ENCODE data around the gene FNIP1. TPM values are rescaled to one million over a fixed set of nuclear protein-coding genes. Genes with fewer than 3 reads are reported as not detected.
A peak's percentile ranks its signal among the peaks of the same experiment; 100 is the strongest.

FNIP1 gene
- total and polyA plus RNA-seq, 8 donors: 3.2 to 86.1 (median 16.7) TPM

DNA sequence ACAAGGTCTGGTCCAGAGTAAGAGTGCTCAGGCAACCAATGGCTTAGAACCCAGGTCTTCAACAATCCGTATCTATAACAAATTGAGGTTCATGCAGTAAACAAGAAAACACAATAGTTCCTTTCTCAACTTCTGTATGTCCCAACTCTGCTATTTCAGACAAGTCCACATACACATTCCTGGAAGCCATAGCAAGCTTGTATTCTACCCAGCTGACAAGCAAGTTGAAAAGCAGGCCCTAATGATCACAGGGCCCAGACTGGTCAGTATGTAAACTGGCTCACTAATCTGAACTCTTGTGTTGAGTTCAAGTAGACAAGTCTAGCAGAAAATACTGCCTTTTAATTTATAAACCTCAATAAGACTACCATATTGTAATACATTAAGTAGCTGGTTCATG is 26.9 kb downstream of the FNIP1 start:
- Histone ChIP-seq H3K36me3 (peaks cover 0 to 2% (median under 1%) of the 10 kb centered on the region in 4 donors), H3K4me1 (peaks cover 15 to 88% (median 57%) of the 10 kb centered on the region in 4 donors), H3K27ac (peak overlapping the region in 1 of 5 donors; percentile 28), H3K9me3 (no peaks in the 10 kb centered on the region), H3K27me3 (no peaks in the 10 kb centered on the region), H3K4me3 (no peak overlapping the region)
- WGBS, 5 donors: 70 to 83% (median 76%) methylated on average over 1 of the region's 1 CpG
- no peak for DNase-seq
- TF ChIP-seq POLR2A (IDR thresholded peaks at IDR 0.05) (no peak), POLR2AphosphoS5 (IDR thresholded peaks at IDR 0.05) (no peak), EP300 (IDR thresholded peaks at IDR 0.05) (no peak)
- TF ChIP-seq, protein P1, sequence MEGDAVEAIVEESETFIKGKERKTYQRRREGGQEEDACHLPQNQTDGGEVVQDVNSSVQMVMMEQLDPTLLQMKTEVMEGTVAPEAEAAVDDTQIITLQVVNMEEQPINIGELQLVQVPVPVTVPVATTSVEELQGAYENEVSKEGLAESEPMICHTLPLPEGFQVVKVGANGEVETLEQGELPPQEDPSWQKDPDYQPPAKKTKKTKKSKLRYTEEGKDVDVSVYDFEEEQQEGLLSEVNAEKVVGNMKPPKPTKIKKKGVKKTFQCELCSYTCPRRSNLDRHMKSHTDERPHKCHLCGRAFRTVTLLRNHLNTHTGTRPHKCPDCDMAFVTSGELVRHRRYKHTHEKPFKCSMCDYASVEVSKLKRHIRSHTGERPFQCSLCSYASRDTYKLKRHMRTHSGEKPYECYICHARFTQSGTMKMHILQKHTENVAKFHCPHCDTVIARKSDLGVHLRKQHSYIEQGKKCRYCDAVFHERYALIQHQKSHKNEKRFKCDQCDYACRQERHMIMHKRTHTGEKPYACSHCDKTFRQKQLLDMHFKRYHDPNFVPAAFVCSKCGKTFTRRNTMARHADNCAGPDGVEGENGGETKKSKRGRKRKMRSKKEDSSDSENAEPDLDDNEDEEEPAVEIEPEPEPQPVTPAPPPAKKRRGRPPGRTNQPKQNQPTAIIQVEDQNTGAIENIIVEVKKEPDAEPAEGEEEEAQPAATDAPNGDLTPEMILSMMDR (IDR thresholded peaks at IDR 0.05): no peak
- intact Hi-C loops (cut with DNase I; ENCODE audit: low total_unique reads): no loop called here

DNA sequence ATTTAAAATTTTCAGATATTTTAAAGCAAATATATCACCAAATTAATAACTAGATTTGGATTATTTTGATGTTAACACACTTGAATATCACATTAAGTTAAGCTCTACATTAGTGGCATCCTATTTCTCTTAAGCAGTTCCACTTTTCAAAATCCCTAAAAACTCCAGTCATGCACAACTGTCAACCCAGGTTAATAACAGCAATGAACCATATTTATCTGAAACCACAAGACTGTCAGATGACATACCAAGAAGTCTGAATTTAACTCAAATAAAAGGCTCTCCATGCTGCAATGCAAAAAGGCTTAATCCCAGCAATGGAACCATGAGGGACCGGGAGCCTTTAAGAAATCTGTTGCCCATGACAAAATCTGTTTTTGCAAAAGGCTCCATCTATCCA is 27.5 kb downstream of the FNIP1 start:
- TF ChIP-seq EP300 (IDR thresholded peaks at IDR 0.05): no peak
- TF ChIP-seq POLR2AphosphoS5 (IDR thresholded peaks at IDR 0.05): no peak
- no peak overlapping the region for H3K4me3 ChIP-seq
- H3K9me3 ChIP-seq: no peaks in the 10 kb centered on the region
- intact Hi-C loops (cut with DNase I; ENCODE audit: low total_unique reads): no loop called here
- peaks cover 0 to 7% (median 5%) of the 10 kb centered on the region in 4 donors for H3K36me3 ChIP-seq
- H3K27me3 ChIP-seq: no peaks in the 10 kb centered on the region
- 86 to 100% (median 96%) methylated on average over 1 of the region's 1 CpG for WGBS, 5 donors
- H3K27ac ChIP-seq: no peak overlapping the region
- no peak for DNase-seq
- H3K4me1 ChIP-seq: peaks cover 15 to 83% (median 52%) of the 10 kb centered on the region in 4 donors

DNA sequence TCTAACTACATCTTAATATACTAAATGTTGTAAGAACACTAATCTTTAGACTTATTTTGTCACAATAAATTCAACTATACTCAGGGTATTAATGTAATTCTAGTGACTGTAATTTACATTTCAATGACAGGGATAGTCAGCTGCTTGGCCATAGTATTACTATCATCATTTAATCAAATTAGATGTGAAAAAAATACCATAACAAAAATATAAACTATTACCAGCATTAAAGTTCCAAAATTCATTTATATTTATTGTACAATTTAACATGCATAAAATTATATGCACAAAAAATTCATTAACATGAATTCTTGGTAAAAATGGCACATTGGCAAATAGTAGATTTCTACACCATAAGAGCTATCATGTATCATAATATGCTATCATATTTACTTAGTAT is 28.9 kb downstream of the FNIP1 start:
- peaks cover 6 to 68% (median 38%) of the 10 kb centered on the region in 4 donors for H3K4me1 ChIP-seq
- intact Hi-C loops (cut with DNase I; ENCODE audit: low total_unique reads): no loop called here

DNA sequence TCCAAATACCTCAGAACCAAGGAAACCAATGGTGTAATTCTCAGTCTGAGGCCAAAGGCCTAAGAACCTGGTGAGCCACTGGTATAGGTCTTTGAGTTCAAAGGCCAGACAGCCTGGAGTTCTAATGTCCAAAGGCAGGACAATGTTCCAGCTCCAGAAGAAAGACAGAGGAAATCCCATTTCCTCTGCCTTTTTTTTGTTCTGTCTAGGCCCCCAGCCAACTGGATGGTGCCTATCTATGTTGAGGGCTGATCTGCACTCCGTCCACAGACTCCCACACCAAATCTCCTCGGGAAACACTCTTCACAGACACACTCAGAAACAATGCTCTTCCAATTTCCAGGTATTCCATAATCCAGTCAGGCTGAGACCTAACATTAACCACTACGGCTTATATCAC is 30.1 kb downstream of the FNIP1 start:
- 73 to 87% (median 84%) methylated on average over 3 of the region's 3 CpGs for WGBS, 5 donors
- DNase-seq: no peak
- no peaks in the 10 kb centered on the region for H3K27me3 ChIP-seq

More for the DNA sequence above, 28.9 kb downstream of the FNIP1 start:
- Histone ChIP-seq H3K4me3 (no peak overlapping the region), H3K27ac (no peak overlapping the region), H3K9me3 (peaks cover 0 to 4% (median 0%) of the 10 kb centered on the region in 4 donors), H3K27me3 (no peaks in the 10 kb centered on the region), H3K36me3 (peaks cover 0 to 17% (median 8%) of the 10 kb centered on the region in 4 donors)
- no peak for TF ChIP-seq POLR2A (IDR thresholded peaks at IDR 0.05)
- TF ChIP-seq POLR2AphosphoS5 (IDR thresholded peaks at IDR 0.05): no peak
- DNase-seq: no peak

DNA sequence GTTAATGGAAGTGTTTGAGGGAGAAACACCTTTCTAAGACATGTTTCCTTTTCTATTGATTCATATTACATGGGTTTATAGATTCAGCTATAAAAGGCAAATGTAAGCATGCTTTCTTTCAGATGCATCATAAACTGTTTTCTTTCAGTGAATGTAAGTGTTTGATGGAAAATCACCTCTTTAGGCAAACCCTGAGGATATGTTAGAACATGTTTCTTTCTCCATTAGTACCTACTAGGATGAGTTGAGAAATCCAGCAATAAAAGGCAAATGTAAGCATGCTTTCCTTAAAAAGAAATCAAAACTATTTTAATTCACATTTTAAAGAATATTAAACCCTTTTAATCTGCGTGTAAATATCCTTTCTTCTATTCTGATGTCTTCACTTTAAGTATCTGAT is 31.6 kb downstream of the FNIP1 start:
- H3K27me3 ChIP-seq: no peaks in the 10 kb centered on the region
- H3K4me1 ChIP-seq: peaks cover 0 to 55% (median 27%) of the 10 kb centered on the region in 4 donors
- no peak overlapping the region for H3K27ac ChIP-seq
- H3K4me3 ChIP-seq: no peak overlapping the region
- DNase-seq: no peak
- 82 to 89% (median 86%) methylated on average over 1 of the region's 1 CpG for WGBS, 5 donors
- peaks cover 0 to 17% (median 8%) of the 10 kb centered on the region in 4 donors for H3K36me3 ChIP-seq
- H3K9me3 ChIP-seq: peaks cover 0 to 4% (median 0%) of the 10 kb centered on the region in 4 donors
- intact Hi-C loops (cut with DNase I; ENCODE audit: low total_unique reads): no loop called here
- TF ChIP-seq POLR2A (IDR thresholded peaks at IDR 0.05) (no peak), EP300 (IDR thresholded peaks at IDR 0.05) (no peak), POLR2AphosphoS5 (IDR thresholded peaks at IDR 0.05) (no peak)
- TF ChIP-seq, protein P1 (IDR thresholded peaks at IDR 0.05): no peak

More for the DNA sequence above, 30.1 kb downstream of the FNIP1 start:
- intact Hi-C loops (cut with DNase I; ENCODE audit: low total_unique reads): no loop called here
- H3K36me3 ChIP-seq: peaks cover 0 to 17% (median 8%) of the 10 kb centered on the region in 4 donors
- TF ChIP-seq, protein P1 (IDR thresholded peaks at IDR 0.05): no peak
- TF ChIP-seq POLR2A (IDR thresholded peaks at IDR 0.05) (no peak), EP300 (IDR thresholded peaks at IDR 0.05) (no peak), POLR2AphosphoS5 (IDR thresholded peaks at IDR 0.05) (no peak)
- peaks cover 0 to 4% (median 0%) of the 10 kb centered on the region in 4 donors for H3K9me3 ChIP-seq
- peaks cover 0 to 59% (median 30%) of the 10 kb centered on the region in 4 donors for H3K4me1 ChIP-seq
- H3K4me3 ChIP-seq: no peak overlapping the region
- H3K27ac ChIP-seq: no peak overlapping the region

All from stomach (tissue), 9 donors.